WTC11 (cell line): ENCODE results near the gene ITGB4. TPM values are rescaled to one million over a fixed set of nuclear protein-coding genes. Genes with fewer than 3 reads are reported as not detected.

ENCODE experiments used
- ATAC-seq: fragments of 200-7000 bp; cut with Tn5 transposase; 2 replicates; pipeline ENCODE4 v1.10.0; 2021; ENCODE audit warnings: mild to moderate bottlenecking, moderate library complexity
- CTCF ChIA-PET: fragments of 300-600 bp; sonication (Branson Sonifier 250); formaldehyde crosslinking; loops from one replicate; lab custom pipeline; 2021; ENCODE audit warnings: antibody characterized with exemption; lab: Charles Lee
- POLR2A ChIA-PET: fragments of 350-600 bp; sonication (Branson Sonifier 250); formaldehyde crosslinking; loops from one replicate; lab custom pipeline; 2021; ENCODE audit warnings: antibody characterized with exemption; lab: Charles Lee
- DNase-seq: peaks from one replicate; pipeline ENCODE4 v3.0.0; 2021; ENCODE audit warnings: low spot score
- H3K27ac Mint-ChIP-seq: 2 replicates; pipeline ENCODE4 v1.8.0; 2021; ENCODE audit warnings: mixed read lengths
- H3K27me3 Mint-ChIP-seq: 2 replicates; pipeline ENCODE4 v1.8.0; 2021; ENCODE audit warnings: low read depth, mild to moderate bottlenecking, moderate library complexity, mixed read lengths
- H3K36me3 Mint-ChIP-seq: 2 replicates; pipeline ENCODE4 v1.8.0; 2021; ENCODE audit warnings: mixed read lengths
- H3K4me1 Mint-ChIP-seq: 2 replicates; pipeline ENCODE4 v1.8.0; 2022; ENCODE audit warnings: mixed read lengths
- H3K4me3 Mint-ChIP-seq: 2 replicates; pipeline ENCODE4 v1.8.0; 2021; ENCODE audit warnings: mild to moderate bottlenecking, moderate library complexity, mixed read lengths
- H3K9me3 Mint-ChIP-seq: 2 replicates; pipeline ENCODE4 v1.8.0; 2021; ENCODE audit warnings: mixed read lengths
- ELF4 ChIP-seq: sonication (generic); formaldehyde crosslinking; IDR thresholded peaks from 2 replicates; pipeline ENCODE4 v1.8.1; 2022; ENCODE audit warnings: low read depth, mild to moderate bottlenecking, moderate library complexity, missing genetic modification reagents
- GABPB1 ChIP-seq: sonication (generic); formaldehyde crosslinking; IDR thresholded peaks from 2 replicates; pipeline ENCODE4 v1.8.1; 2023; ENCODE audit warnings: mild to moderate bottlenecking, missing genetic modification reagents
- IRF2 ChIP-seq: sonication (generic); formaldehyde crosslinking; IDR thresholded peaks from 2 replicates; pipeline ENCODE4 v1.8.0; 2022; ENCODE audit warnings: low read depth, missing genetic modification reagents, borderline replicate concordance
- JAZF1 ChIP-seq: fragments of 250-450 bp; sonication (Bioruptor Pico); IDR thresholded peaks from 2 replicates; pipeline ENCODE4 v1.9.0; 2021; ENCODE audit warnings: moderate library complexity, mild to moderate bottlenecking, inconsistent platforms
- KAT7 ChIP-seq: sonication (generic); formaldehyde crosslinking; IDR thresholded peaks from 2 replicates; pipeline ENCODE4 v1.8.1; 2023; ENCODE audit warnings: missing genetic modification reagents, mild to moderate bottlenecking, borderline replicate concordance
- MXD4 ChIP-seq: fragments of 250-450 bp; sonication (Bioruptor Pico); IDR thresholded peaks from 2 replicates; pipeline ENCODE4 v1.8.0; 2021; ENCODE audit warnings: mild to moderate bottlenecking, moderate library complexity, borderline replicate concordance
- NR3C1 ChIP-seq: sonication (generic); formaldehyde crosslinking; conservative IDR thresholded peaks from 2 replicates; pipeline ENCODE4 v1.8.1; 2023; ENCODE audit warnings: low read depth, mild to moderate bottlenecking, missing genetic modification reagents
- RELA ChIP-seq: sonication (generic); formaldehyde crosslinking; IDR thresholded peaks from 2 replicates; pipeline ENCODE4 v1.8.1; 2022; ENCODE audit warnings: missing genetic modification reagents, mild to moderate bottlenecking, borderline replicate concordance
- ZBTB21 ChIP-seq: sonication (generic); formaldehyde crosslinking; IDR thresholded peaks from 2 replicates; pipeline ENCODE4 v1.8.1; 2023; ENCODE audit warnings: mild to moderate bottlenecking, missing genetic modification reagents, borderline replicate concordance
- ZNF263 ChIP-seq: sonication (generic); formaldehyde crosslinking; IDR thresholded peaks from 2 replicates; pipeline ENCODE4 v1.8.1; 2022; ENCODE audit warnings: low read depth, mild to moderate bottlenecking, moderate library complexity, missing genetic modification reagents
- total RNA-seq: library from RNA; stranded (reverse); gene quantifications from 3 replicates; pipeline ENCODE4 v1.2.3, GENCODE V29; 2021
- TF ChIP-seq, protein P1 (sequence below): sonication (generic); formaldehyde crosslinking; IDR thresholded peaks from 2 replicates; pipeline ENCODE4 v1.8.1; 2022; ENCODE audit warnings: low read depth, mild to moderate bottlenecking, moderate library complexity, missing genetic modification reagents, borderline replicate concordance
- TF ChIP-seq, protein P2 (sequence below): sonication (generic); formaldehyde crosslinking; IDR thresholded peaks from 2 replicates; pipeline ENCODE4 v1.8.0; 2022; ENCODE audit warnings: mild to moderate bottlenecking, missing genetic modification reagents
- TF ChIP-seq, protein P3 (sequence below): sonication (generic); formaldehyde crosslinking; IDR thresholded peaks from 2 replicates; pipeline ENCODE4 v1.8.1; 2022; ENCODE audit warnings: low read depth, missing genetic modification reagents, borderline replicate concordance
- TF ChIP-seq, protein P4 (sequence below): sonication (generic); formaldehyde crosslinking; IDR thresholded peaks from 2 replicates; pipeline ENCODE4 v1.8.0; 2023; ENCODE audit warnings: missing genetic modification reagents, mild to moderate bottlenecking, borderline replicate concordance
- TF ChIP-seq, protein P5 (sequence below): sonication (generic); formaldehyde crosslinking; IDR thresholded peaks from 2 replicates; pipeline ENCODE4 v1.8.1; 2022; ENCODE audit warnings: mild to moderate bottlenecking, missing genetic modification reagents, moderate library complexity, borderline replicate concordance

ITGB4 gene
- total RNA-seq, 1 experiment from 2014 or later = 9.5 TPM

DNA sequence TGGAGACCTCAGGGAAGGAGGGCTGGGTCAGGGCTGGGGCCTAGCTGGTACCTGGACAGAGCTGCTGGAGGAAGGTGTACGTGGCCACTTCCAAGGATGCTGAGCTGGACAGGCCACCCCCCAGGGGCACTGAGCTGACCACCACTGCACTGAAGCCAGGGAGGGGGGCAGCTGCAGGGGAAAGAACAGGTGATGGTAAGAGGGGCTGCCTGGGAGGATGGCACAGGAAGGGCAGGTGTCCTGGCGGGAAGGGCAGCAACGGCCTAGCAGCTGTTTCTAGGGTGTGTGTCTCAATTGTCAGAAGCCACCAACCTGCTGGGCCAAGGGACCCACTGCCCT, 42.0 kb downstream of the ITGB4 start (continued):
- TF ChIP-seq, protein P1, sequence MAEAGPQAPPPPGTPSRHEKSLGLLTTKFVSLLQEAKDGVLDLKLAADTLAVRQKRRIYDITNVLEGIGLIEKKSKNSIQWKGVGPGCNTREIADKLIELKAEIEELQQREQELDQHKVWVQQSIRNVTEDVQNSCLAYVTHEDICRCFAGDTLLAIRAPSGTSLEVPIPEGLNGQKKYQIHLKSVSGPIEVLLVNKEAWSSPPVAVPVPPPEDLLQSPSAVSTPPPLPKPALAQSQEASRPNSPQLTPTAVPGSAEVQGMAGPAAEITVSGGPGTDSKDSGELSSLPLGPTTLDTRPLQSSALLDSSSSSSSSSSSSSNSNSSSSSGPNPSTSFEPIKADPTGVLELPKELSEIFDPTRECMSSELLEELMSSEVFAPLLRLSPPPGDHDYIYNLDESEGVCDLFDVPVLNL (CRISPR knock-in tag) = no peak
- no peak for TF ChIP-seq ZBTB21 (CRISPR knock-in tag)
- no peak for TF ChIP-seq ELF4

DNA sequence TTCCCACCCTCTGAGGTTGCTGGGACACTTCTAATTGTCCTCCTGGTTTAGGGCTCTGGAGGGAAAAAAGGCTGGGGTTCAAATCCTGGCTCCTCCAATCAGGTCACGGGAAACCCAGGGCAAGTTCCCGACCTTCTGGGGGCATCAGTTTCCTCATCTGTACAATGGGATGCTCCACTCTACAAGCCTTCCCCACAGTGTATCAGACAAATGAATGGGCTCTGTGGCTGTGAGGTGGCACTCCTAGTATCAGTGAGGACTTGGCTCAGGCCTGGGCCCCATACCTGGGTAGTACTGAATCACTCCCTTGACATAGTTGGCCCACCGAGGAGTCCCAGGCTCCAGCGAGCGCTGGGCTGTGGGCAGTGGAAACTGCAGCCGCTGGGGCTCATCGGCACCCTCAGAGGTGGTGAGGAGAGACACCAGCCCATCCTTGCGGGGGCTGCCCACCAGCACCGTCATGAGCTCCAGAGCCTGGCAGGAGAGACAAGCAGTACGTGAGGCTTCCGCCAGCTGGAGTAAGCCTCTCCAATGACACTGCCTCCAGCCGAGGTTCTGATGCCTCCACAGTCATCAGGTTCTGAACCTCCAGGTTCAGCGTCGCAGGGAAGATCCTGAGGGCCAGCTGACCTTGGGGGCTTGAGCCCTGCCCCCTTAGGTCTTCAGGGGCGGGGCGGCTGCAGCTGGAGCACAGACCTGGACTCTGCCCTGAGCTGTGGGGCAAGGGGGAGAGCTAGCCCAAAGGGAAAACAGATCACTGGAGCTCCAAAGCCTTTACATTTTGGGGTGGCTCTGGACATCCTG, 42.6 kb downstream of the ITGB4 start:
- H3K9me3 Mint-ChIP-seq = no peaks in the 10 kb centered on the region
- TF ChIP-seq JAZF1 (CRISPR knock-in tag) = no peak
- TF ChIP-seq, protein P2, sequence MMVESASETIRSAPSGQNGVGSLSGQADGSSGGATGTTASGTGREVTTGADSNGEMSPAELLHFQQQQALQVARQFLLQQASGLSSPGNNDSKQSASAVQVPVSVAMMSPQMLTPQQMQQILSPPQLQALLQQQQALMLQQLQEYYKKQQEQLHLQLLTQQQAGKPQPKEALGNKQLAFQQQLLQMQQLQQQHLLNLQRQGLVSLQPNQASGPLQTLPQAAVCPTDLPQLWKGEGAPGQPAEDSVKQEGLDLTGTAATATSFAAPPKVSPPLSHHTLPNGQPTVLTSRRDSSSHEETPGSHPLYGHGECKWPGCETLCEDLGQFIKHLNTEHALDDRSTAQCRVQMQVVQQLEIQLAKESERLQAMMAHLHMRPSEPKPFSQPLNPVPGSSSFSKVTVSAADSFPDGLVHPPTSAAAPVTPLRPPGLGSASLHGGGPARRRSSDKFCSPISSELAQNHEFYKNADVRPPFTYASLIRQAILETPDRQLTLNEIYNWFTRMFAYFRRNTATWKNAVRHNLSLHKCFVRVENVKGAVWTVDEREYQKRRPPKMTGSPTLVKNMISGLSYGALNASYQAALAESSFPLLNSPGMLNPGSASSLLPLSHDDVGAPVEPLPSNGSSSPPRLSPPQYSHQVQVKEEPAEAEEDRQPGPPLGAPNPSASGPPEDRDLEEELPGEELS (CRISPR knock-in tag) = no peak
- no peaks in the 10 kb centered on the region for H3K36me3 Mint-ChIP-seq
- peaks cover 13% of the 10 kb centered on the region for H3K4me1 Mint-ChIP-seq
- CTCF ChIA-PET = interaction anchor here (0.7 to 9.0 kb wide), 24 partner anchors 11 to 502 kb away, joined by 3 to 318 read pairs (median 8); partner anchors contain the start of genes GGA3, MIF4GD, MRPS7 and SMIM5
- H3K4me3 Mint-ChIP-seq = peak overlapping the region; percentile 75
- no peak for DNase-seq
- ATAC-seq = 0 out of 2 replicates have a peak, but pooled peaks have one; percentile 2
- POLR2A ChIA-PET = interaction anchor here (1.0 to 3.4 kb wide), 4 partner anchors 10 to 475 kb away, joined by 3 to 22 read pairs (median 8); partner anchors contain the start of gene SLC25A19
- no peaks in the 10 kb centered on the region for H3K27me3 Mint-ChIP-seq
- H3K27ac Mint-ChIP-seq = no peak overlapping the region

DNA sequence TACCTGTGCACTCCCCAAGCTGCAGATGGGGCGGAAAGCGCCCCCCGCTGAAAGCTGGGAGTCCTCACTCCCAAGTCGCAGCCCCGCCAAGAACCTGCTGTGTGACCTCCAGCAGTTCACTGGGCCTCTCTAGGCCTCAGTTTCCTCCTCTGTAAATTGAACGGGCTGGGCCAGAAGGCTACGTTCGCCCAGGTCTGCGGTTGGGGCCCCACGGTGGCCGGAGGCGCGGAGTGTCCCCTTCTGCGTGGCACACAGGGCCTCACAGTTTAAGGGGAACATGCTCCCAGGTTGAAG, 43.1 kb downstream of the ITGB4 start:
- H3K27ac Mint-ChIP-seq = no peak overlapping the region
- POLR2A ChIA-PET = interaction anchor here (1.0 to 3.4 kb wide), 4 partner anchors 10 to 475 kb away, joined by 3 to 22 read pairs (median 8); partner anchors contain the start of gene SLC25A19
- no peaks in the 10 kb centered on the region for H3K9me3 Mint-ChIP-seq
- H3K4me1 Mint-ChIP-seq = peaks cover 9% of the 10 kb centered on the region
- no peak for TF ChIP-seq NR3C1
- no peak for TF ChIP-seq IRF2 (CRISPR knock-in tag)
- TF ChIP-seq MXD4 (CRISPR knock-in tag) = peak; percentile 82; the same call in 1 of the 2 replicates
- ATAC-seq = no peak
- CTCF ChIA-PET = interaction anchor here (0.7 to 9.0 kb wide), 29 partner anchors 10 to 503 kb away, joined by 3 to 318 read pairs (median 8); partner anchors contain the start of genes GGA3, MIF4GD, MRPS7 and RECQL5
- H3K4me3 Mint-ChIP-seq = peak overlapping the region; percentile 75
- DNase-seq = no peak
- no peaks in the 10 kb centered on the region for H3K27me3 Mint-ChIP-seq
- H3K36me3 Mint-ChIP-seq = no peaks in the 10 kb centered on the region

DNA sequence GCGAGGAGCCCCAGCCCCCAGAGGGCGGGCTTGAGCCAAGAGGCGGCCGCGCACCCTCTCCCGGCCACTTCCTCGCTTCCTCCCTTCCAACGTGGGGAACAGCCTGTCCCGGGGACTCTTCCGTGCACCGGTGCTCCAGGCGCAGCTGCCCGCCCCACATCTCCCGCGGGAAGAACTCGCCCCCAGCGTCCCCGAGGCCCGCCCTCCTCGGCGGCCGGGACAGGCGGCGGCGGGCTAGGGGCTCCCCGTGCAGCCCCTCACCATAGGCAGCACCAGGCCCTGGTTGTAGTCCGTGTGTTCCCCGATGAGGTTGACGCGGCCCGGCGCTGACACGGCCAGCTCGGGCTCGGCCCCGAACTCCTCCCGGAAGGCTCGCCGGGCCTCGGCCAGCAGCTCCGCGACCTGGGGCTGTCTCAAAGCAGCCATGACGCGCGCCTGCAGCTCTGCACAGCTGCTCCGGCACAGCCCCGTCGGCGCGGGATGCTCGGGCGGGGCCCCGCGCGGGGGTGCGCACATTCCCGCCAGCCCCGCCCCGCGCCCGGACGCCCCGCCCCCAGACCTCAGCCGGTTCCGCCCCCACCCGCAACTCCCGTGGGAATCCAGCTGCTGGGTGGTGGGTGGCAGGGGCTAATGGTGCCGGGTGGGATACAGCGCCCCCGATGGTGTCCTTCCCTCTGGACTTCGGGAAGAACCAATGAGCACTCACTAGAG, 43.6 kb downstream of the ITGB4 start, which contains the start of gene GALK1:
GALK1 (minus strand) TSS at position 482 of the 711 bp plus-strand sequence; CDS start at position 426, 56 bp downstream.
- Mint-ChIP-seq H3K4me3 (peak within 1 kb of the TSS; percentile 75), H3K4me1 (peaks cover 9% of the 10 kb centered on the region), H3K27ac (peak within 1 kb of the TSS; percentile 92), H3K36me3 (no peaks in the 10 kb centered on the region), H3K9me3 (no peaks in the 10 kb centered on the region), H3K27me3 (no peaks in the 10 kb centered on the region)
- CTCF ChIA-PET = interaction anchor here (0.6 to 9.0 kb wide), 44 partner anchors 10 to 494 kb away, joined by 3 to 318 read pairs (median 6); partner anchors contain the start of genes MIF4GD, RECQL5, SAP30BP and SLC25A19
- DNase-seq (peak; percentile 67), ATAC-seq (peak; percentile 76)
- POLR2A ChIA-PET = interaction anchor here (1.0 to 3.4 kb wide), 5 partner anchors 10 to 476 kb away, joined by 3 to 22 read pairs (median 7); partner anchors contain the start of gene SLC25A19
- TF ChIP-seq RELA (CRISPR knock-in tag) (peak; percentile 54; the same call in 1 of the 2 replicates), KAT7 (0 out of 2 replicates have a peak, but pooled peaks have one; percentile 79), ZNF263 (CRISPR knock-in tag) (peak; percentile 40; the same call in 1 of the 2 replicates), GABPB1 (CRISPR knock-in tag) (peak; percentile 38; the same call in 1 of the 2 replicates)
- TF ChIP-seq, protein P3, sequence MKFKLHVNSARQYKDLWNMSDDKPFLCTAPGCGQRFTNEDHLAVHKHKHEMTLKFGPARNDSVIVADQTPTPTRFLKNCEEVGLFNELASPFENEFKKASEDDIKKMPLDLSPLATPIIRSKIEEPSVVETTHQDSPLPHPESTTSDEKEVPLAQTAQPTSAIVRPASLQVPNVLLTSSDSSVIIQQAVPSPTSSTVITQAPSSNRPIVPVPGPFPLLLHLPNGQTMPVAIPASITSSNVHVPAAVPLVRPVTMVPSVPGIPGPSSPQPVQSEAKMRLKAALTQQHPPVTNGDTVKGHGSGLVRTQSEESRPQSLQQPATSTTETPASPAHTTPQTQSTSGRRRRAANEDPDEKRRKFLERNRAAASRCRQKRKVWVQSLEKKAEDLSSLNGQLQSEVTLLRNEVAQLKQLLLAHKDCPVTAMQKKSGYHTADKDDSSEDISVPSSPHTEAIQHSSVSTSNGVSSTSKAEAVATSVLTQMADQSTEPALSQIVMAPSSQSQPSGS (CRISPR knock-in tag) = no peak
- TF ChIP-seq, protein P4, sequence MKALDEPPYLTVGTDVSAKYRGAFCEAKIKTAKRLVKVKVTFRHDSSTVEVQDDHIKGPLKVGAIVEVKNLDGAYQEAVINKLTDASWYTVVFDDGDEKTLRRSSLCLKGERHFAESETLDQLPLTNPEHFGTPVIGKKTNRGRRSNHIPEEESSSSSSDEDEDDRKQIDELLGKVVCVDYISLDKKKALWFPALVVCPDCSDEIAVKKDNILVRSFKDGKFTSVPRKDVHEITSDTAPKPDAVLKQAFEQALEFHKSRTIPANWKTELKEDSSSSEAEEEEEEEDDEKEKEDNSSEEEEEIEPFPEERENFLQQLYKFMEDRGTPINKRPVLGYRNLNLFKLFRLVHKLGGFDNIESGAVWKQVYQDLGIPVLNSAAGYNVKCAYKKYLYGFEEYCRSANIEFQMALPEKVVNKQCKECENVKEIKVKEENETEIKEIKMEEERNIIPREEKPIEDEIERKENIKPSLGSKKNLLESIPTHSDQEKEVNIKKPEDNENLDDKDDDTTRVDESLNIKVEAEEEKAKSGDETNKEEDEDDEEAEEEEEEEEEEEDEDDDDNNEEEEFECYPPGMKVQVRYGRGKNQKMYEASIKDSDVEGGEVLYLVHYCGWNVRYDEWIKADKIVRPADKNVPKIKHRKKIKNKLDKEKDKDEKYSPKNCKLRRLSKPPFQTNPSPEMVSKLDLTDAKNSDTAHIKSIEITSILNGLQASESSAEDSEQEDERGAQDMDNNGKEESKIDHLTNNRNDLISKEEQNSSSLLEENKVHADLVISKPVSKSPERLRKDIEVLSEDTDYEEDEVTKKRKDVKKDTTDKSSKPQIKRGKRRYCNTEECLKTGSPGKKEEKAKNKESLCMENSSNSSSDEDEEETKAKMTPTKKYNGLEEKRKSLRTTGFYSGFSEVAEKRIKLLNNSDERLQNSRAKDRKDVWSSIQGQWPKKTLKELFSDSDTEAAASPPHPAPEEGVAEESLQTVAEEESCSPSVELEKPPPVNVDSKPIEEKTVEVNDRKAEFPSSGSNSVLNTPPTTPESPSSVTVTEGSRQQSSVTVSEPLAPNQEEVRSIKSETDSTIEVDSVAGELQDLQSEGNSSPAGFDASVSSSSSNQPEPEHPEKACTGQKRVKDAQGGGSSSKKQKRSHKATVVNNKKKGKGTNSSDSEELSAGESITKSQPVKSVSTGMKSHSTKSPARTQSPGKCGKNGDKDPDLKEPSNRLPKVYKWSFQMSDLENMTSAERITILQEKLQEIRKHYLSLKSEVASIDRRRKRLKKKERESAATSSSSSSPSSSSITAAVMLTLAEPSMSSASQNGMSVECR (CRISPR knock-in tag) = no peak
- TF ChIP-seq, protein P5, sequence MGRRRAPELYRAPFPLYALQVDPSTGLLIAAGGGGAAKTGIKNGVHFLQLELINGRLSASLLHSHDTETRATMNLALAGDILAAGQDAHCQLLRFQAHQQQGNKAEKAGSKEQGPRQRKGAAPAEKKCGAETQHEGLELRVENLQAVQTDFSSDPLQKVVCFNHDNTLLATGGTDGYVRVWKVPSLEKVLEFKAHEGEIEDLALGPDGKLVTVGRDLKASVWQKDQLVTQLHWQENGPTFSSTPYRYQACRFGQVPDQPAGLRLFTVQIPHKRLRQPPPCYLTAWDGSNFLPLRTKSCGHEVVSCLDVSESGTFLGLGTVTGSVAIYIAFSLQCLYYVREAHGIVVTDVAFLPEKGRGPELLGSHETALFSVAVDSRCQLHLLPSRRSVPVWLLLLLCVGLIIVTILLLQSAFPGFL (CRISPR knock-in tag) = 0 out of 2 replicates have a peak, but pooled peaks have one; percentile 20
